NT2/D1 (cell line): ENCODE data around the gene DYNLT2B.

Experiments used
- SUZ12 ChIP-seq: IDR thresholded peaks from 2 replicates; pipeline ENCODE4 v1.6.1; 2011; ENCODE audit not compliant: insufficient read length, insufficient read depth; ENCODE audit errors: extremely low read depth
- YY1 ChIP-seq: IDR thresholded peaks from 2 replicates; pipeline ENCODE4 v1.6.1; 2011; ENCODE audit not compliant: insufficient read length, insufficient read depth
- ZNF274 ChIP-seq: IDR thresholded peaks from 2 replicates; pipeline ENCODE4 v1.6.1; 2011; ENCODE audit warnings: mild to moderate bottlenecking, low read depth, low read length

GRCh38 chr3:196365736-196366135 lies 47.7 kb upstream of the DYNLT2B start:
- TF ChIP-seq SUZ12: no peak
- TF ChIP-seq YY1: no peak
- no peak for TF ChIP-seq ZNF274
